Muscle of leg (tissue), 11 donors: ENCODE measurements around the gene OSBP2. TPM values are rescaled to one million over a fixed set of nuclear protein-coding genes. Genes with fewer than 3 reads are reported as not detected.

Experiments
- DNase-seq: peaks from one replicate; pipeline ENCODE4 v3.0.0; 2013
- H3K27ac ChIP-seq: one replicate; pipeline ENCODE4 v1.5.1; 2013; ENCODE audit warnings: mild to moderate bottlenecking, low read length, control low read depth
- H3K27me3 ChIP-seq: one replicate; pipeline ENCODE4 v1.6.1; 2013; ENCODE audit warnings: low read length; ENCODE audit not compliant: control insufficient read depth, insufficient read depth
- H3K36me3 ChIP-seq: one replicate; pipeline ENCODE4 v1.6.1; 2013; ENCODE audit warnings: low read length; ENCODE audit not compliant: control insufficient read depth, insufficient read depth
- H3K4me1 ChIP-seq: one replicate; pipeline ENCODE4 v1.6.1; 2013; ENCODE audit warnings: low read length; ENCODE audit not compliant: control insufficient read depth, insufficient read depth
- H3K4me3 ChIP-seq: one replicate; pipeline ENCODE4 v1.5.1; 2013; ENCODE audit warnings: low read length, control low read depth
- H3K9me3 ChIP-seq: replicated peaks from 2 replicates; pipeline ENCODE4 v1.6.1; 2013; ENCODE audit warnings: low read depth, low read length; ENCODE audit not compliant: control insufficient read depth
- WGBS: methylation state at CpG from one replicate; pipeline ENCODE4 v1.1.5; 2013; ENCODE audit warnings: missing lambda C conversion rate; ENCODE audit not compliant: insufficient coverage; 5-methylcytosine and 5-hydroxymethylcytosine counted together
- polyA plus RNA-seq, 8 donors: library from polyadenylated mRNA; unstranded; fragments of 120-200 nt; gene quantifications; one replicate each; pipeline versions ENCODE4 v1.2.1 to v1.2.3, GENCODE V29; 2013; ENCODE audit warnings: inconsistent platforms in 1 of 8, low replicate concordance in 1 of 8; ENCODE audit not compliant: insufficient read length in 8 of 8, insufficient read depth in 1 of 8
- total RNA-seq: library from RNA; stranded (reverse); fragments of 120-200 nt; gene quantifications from one replicate; pipeline ENCODE4 v1.2.4, GENCODE V29; 2013

OSBP2 gene
- total and polyA plus RNA-seq, 9 donors, result 2.7 to 7.5 (median 4.5) TPM

- WGBS, result 26% methylated on average over 5 of the region's 9 CpGs
- Histone ChIP-seq H3K36me3 (no peaks in the 10 kb centered on the region), H3K9me3 (no peaks in the 10 kb centered on the region), H3K27ac (no peak overlapping the region), H3K27me3 (no peaks in the 10 kb centered on the region), H3K4me1 (peaks cover 56% of the 10 kb centered on the region), H3K4me3 (no peak overlapping the region)
- peak; percentile 74 for DNase-seq
Measured at GRCh38 chr22:30876915-30877553, 182.4 kb downstream of the OSBP2 start.

GRCh38 chr22:30877662-30878515 lies 183.2 kb downstream of the OSBP2 start:
- WGBS, result 89% methylated on average over 13 of the region's 15 CpGs
- H3K4me1 ChIP-seq, result peaks cover 57% of the 10 kb centered on the region

GRCh38 chr22:30878516-30879414 lies 184.1 kb downstream of the OSBP2 start:
- H3K9me3 ChIP-seq, result no peaks in the 10 kb centered on the region
- peak overlapping the region; percentile 42 for H3K27ac ChIP-seq
- peak; percentile 53 for DNase-seq
- WGBS, result 54% methylated on average over 16 of the region's 16 CpGs
- peaks cover 57% of the 10 kb centered on the region for H3K4me1 ChIP-seq
- no peaks in the 10 kb centered on the region for H3K36me3 ChIP-seq
- no peak overlapping the region for H3K4me3 ChIP-seq
- no peaks in the 10 kb centered on the region for H3K27me3 ChIP-seq

More at GRCh38 chr22:30877662-30878515, 183.2 kb downstream of the OSBP2 start:
- Histone ChIP-seq H3K9me3 (no peaks in the 10 kb centered on the region), H3K36me3 (no peaks in the 10 kb centered on the region), H3K27me3 (no peaks in the 10 kb centered on the region), H3K4me3 (no peak overlapping the region), H3K27ac (no peak overlapping the region)
- DNase-seq, result no peak

- Histone ChIP-seq H3K36me3 (no peaks in the 10 kb centered on the region), H3K4me1 (peaks cover 57% of the 10 kb centered on the region), H3K27me3 (no peaks in the 10 kb centered on the region), H3K27ac (peak overlapping the region; percentile 42), H3K9me3 (no peaks in the 10 kb centered on the region), H3K4me3 (no peak overlapping the region)
- 58% methylated on average over 8 of the region's 8 CpGs for WGBS
- no peak for DNase-seq
Measured at GRCh38 chr22:30879415-30879797, 184.7 kb downstream of the OSBP2 start.

GRCh38 chr22:30880181-30880601 lies 185.5 kb downstream of the OSBP2 start:
- no peaks in the 10 kb centered on the region for H3K27me3 ChIP-seq
- no peak overlapping the region for H3K4me3 ChIP-seq
- no peak for DNase-seq
- peaks cover 57% of the 10 kb centered on the region for H3K4me1 ChIP-seq
- H3K36me3 ChIP-seq, result no peaks in the 10 kb centered on the region
- WGBS, result 89% methylated on average over 6 of the region's 8 CpGs
- H3K9me3 ChIP-seq, result no peaks in the 10 kb centered on the region
- H3K27ac ChIP-seq, result no peak overlapping the region

GRCh38 chr22:30880847-30881246 lies 186.2 kb downstream of the OSBP2 start:
- DNase-seq, result no peak
- Histone ChIP-seq H3K4me1 (peaks cover 53% of the 10 kb centered on the region), H3K9me3 (no peaks in the 10 kb centered on the region), H3K27ac (no peak overlapping the region), H3K36me3 (no peaks in the 10 kb centered on the region), H3K27me3 (no peaks in the 10 kb centered on the region), H3K4me3 (no peak overlapping the region)
- 87% methylated on average over 4 of the region's 5 CpGs for WGBS

- no peaks in the 10 kb centered on the region for H3K36me3 ChIP-seq
- no peaks in the 10 kb centered on the region for H3K27me3 ChIP-seq
- H3K9me3 ChIP-seq, result no peaks in the 10 kb centered on the region
- H3K4me1 ChIP-seq, result peaks cover 46% of the 10 kb centered on the region
- H3K27ac ChIP-seq, result no peak overlapping the region
- H3K4me3 ChIP-seq, result no peak overlapping the region
- DNase-seq, result peak; percentile 25
- WGBS, result 61% methylated on average over 11 of the region's 14 CpGs
Measured at GRCh38 chr22:30881361-30882183, 186.9 kb downstream of the OSBP2 start.

GRCh38 chr22:30882184-30882717 lies 187.6 kb downstream of the OSBP2 start:
- no peaks in the 10 kb centered on the region for H3K9me3 ChIP-seq
- no peaks in the 10 kb centered on the region for H3K36me3 ChIP-seq
- no peak for DNase-seq
- no peak overlapping the region for H3K27ac ChIP-seq
- WGBS, result 79% methylated on average over 3 of the region's 6 CpGs
- H3K4me3 ChIP-seq, result no peak overlapping the region
- H3K27me3 ChIP-seq, result no peaks in the 10 kb centered on the region
- H3K4me1 ChIP-seq, result peaks cover 40% of the 10 kb centered on the region

GRCh38 chr22:30882974-30883533 lies 188.4 kb downstream of the OSBP2 start:
- WGBS, result 89% methylated on average over 2 of the region's 4 CpGs
- DNase-seq, result no peak
- H3K4me3 ChIP-seq, result no peak overlapping the region
- H3K36me3 ChIP-seq, result no peaks in the 10 kb centered on the region
- peaks cover 33% of the 10 kb centered on the region for H3K4me1 ChIP-seq
- H3K27ac ChIP-seq, result no peak overlapping the region
- H3K9me3 ChIP-seq, result no peaks in the 10 kb centered on the region
- H3K27me3 ChIP-seq, result no peaks in the 10 kb centered on the region
